NCI-H446 treated with DMSO at 0.1 percent for 48 hours (cell line): Measurements from ENCODE around the gene STAB2.

Experiments
- DNase-seq: peaks from one replicate; lab custom pipeline; 2025; lab: John Stamatoyannopoulos, UW

Gene STAB2

GRCh38 chr12:103780992-103781391, 193.9 kb downstream of the STAB2 start:
- DNase-seq: no peak

GRCh38 chr12:103782399-103782798, 195.3 kb downstream of the STAB2 start:
- no peak for DNase-seq

- no peak for DNase-seq
Measured at GRCh38 chr12:103783744-103784664, 196.9 kb downstream of the STAB2 start.

- DNase-seq: no peak
Measured at GRCh38 chr12:103785243-103786031, 198.4 kb downstream of the STAB2 start.

GRCh38 chr12:103786201-103786600, 199.1 kb downstream of the STAB2 start:
- DNase-seq: no peak

GRCh38 chr12:103791350-103791920, 204.4 kb downstream of the STAB2 start:
- no peak for DNase-seq

GRCh38 chr12:103793046-103793445, 206.0 kb downstream of the STAB2 start:
- no peak for DNase-seq

GRCh38 chr12:103793512-103794045, 206.5 kb downstream of the STAB2 start:
- DNase-seq: no peak

- no peak for DNase-seq
Measured at GRCh38 chr12:103794309-103795213, 207.5 kb downstream of the STAB2 start.

- no peak for DNase-seq
Measured at GRCh38 chr12:103798586-103798985, 211.5 kb downstream of the STAB2 start.

- DNase-seq: no peak
Measured at GRCh38 chr12:103799504-103799856, 212.4 kb downstream of the STAB2 start.

- peak; percentile 62 for DNase-seq
Measured at GRCh38 chr12:103799857-103800771, 213.0 kb downstream of the STAB2 start.

- DNase-seq: no peak
Measured at GRCh38 chr12:103801709-103802585, 214.9 kb downstream of the STAB2 start.

- no peak for DNase-seq
Measured at GRCh38 chr12:103802586-103802886, 215.5 kb downstream of the STAB2 start.

GRCh38 chr12:103803847-103804246, 216.8 kb downstream of the STAB2 start:
- no peak for DNase-seq

GRCh38 chr12:103805655-103806360, 218.7 kb downstream of the STAB2 start:
- no peak for DNase-seq

- no peak for DNase-seq
Measured at GRCh38 chr12:103806803-103807202, 219.7 kb downstream of the STAB2 start.

GRCh38 chr12:103807561-103808238, 220.6 kb downstream of the STAB2 start:
- no peak for DNase-seq
